ENCODE measurements around the gene DPPA5. TPM values are rescaled to one million over a fixed set of nuclear protein-coding genes. Genes with fewer than 3 reads are reported as not detected.

Gene DPPA5
- total and polyA plus RNA-seq, 9 of the 15 experiments (the other 6 are each of a cell fraction or from before 2014, with no cell fraction given), result not detected

DNA sequence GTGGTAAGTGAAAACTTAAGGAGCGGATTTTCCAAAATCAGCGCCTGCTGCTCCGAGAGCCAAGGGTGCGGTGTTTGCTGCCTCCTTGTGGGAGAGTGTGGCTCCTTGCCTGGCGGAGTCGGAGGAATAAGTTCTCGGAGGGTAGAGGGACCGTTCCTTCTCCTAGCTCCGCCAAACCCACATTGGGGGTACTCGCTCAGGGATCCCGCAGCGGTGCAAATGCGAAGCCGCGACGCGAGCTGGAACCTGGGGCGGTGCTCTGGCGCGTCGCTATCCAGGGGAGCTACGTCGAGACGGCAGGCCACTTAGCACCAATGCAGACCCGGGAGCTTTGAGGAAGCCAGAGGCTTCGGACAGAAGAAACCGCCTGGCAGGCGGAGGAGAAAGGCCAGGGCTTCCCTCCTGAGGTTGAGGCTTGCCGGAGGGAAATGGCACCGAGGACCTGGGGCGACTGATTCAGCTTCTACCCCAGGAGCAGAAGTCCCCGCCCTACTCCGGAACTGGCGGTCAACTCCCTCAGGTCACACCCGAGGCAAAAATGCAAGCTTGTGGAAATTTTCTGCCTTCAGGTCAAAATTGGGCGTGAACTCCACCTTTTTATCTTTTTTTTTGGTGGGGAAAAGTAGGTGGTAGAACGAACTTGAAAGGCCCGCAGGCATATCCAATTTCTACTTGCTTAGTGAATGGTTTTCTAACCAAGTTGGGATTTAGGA is 34.9 kb upstream of the DPPA5 start (continued):
- TF ChIP-seq SAFB2 (IDR thresholded peaks at IDR 0.05; ENCODE audit: borderline replicate concordance, low read depth, low read length, severe bottlenecking) (no peak), ZNF77 (CRISPR knock-in tag; IDR thresholded peaks at IDR 0.05) (no peak), GTF2A2 (tag; IDR thresholded peaks at IDR 0.05) (no peak), PHB2 (IDR thresholded peaks at IDR 0.05; ENCODE audit: low read depth) (no peak), U2AF2 (optimal IDR thresholded peaks at IDR 0.05; ENCODE audit: low read depth, low read length) (no peak), HNRNPUL1 (IDR thresholded peaks at IDR 0.05; ENCODE audit: low read length) (no peak), POLR3G (IDR thresholded peaks at IDR 0.05; ENCODE audit: extremely low read depth, insufficient read length, insufficient replicate concordance) (no peak), CBX2 (IDR thresholded peaks at IDR 0.05; ENCODE audit: insufficient read depth, low read length, poor library complexity, severe bottlenecking) (no peak), CBX8 (IDR thresholded peaks at IDR 0.05; ENCODE audit: borderline replicate concordance, extremely low read depth, low read depth, low read length, poor library complexity, severe bottlenecking) (no peak), RHOXF2B (CRISPR knock-in tag; conservative IDR thresholded peaks at IDR 0.05) (no peak), RBM15 (IDR thresholded peaks at IDR 0.05; ENCODE audit: insufficient read depth, low read length) (no peak), ZNF695 (CRISPR knock-in tag; IDR thresholded peaks at IDR 0.05) (no peak), GATA2 (CRISPR knock-in tag; IDR thresholded peaks at IDR 0.05) (no peak), NR2C2 (CRISPR knock-in tag; IDR thresholded peaks at IDR 0.05) (no peak), NR2C2 (tag; IDR thresholded peaks at IDR 0.05) (peak; percentile 80), KLF1 (tag; IDR thresholded peaks at IDR 0.05) (peak; percentile 99), BCL6 (CRISPR knock-in tag; IDR thresholded peaks at IDR 0.05) (no peak), GABPA (tag; conservative IDR thresholded peaks at IDR 0.05; ENCODE audit: low read depth) (no peak; the same call in 1 of the 2 replicates), ZC3H8 (IDR thresholded peaks at IDR 0.05) (no peak), TCFL5 (CRISPR knock-in tag; conservative IDR thresholded peaks at IDR 0.05) (no peak)
- TF ChIP-seq, protein P1, sequence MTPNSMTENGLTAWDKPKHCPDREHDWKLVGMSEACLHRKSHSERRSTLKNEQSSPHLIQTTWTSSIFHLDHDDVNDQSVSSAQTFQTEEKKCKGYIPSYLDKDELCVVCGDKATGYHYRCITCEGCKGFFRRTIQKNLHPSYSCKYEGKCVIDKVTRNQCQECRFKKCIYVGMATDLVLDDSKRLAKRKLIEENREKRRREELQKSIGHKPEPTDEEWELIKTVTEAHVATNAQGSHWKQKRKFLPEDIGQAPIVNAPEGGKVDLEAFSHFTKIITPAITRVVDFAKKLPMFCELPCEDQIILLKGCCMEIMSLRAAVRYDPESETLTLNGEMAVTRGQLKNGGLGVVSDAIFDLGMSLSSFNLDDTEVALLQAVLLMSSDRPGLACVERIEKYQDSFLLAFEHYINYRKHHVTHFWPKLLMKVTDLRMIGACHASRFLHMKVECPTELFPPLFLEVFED (CRISPR knock-in tag; conservative IDR thresholded peaks at IDR 0.05), result no peak
- TF ChIP-seq, protein P2, sequence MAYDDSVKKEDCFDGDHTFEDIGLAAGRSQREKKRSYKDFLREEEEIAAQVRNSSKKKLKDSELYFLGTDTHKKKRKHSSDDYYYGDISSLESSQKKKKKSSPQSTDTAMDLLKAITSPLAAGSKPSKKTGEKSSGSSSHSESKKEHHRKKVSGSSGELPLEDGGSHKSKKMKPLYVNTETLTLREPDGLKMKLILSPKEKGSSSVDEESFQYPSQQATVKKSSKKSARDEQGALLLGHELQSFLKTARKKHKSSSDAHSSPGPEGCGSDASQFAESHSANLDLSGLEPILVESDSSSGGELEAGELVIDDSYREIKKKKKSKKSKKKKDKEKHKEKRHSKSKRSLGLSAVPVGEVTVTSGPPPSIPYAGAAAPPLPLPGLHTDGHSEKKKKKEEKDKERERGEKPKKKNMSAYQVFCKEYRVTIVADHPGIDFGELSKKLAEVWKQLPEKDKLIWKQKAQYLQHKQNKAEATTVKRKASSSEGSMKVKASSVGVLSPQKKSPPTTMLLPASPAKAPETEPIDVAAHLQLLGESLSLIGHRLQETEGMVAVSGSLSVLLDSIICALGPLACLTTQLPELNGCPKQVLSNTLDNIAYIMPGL (CRISPR knock-in tag; IDR thresholded peaks at IDR 0.05), result no peak
- TF ChIP-seq, protein P3, sequence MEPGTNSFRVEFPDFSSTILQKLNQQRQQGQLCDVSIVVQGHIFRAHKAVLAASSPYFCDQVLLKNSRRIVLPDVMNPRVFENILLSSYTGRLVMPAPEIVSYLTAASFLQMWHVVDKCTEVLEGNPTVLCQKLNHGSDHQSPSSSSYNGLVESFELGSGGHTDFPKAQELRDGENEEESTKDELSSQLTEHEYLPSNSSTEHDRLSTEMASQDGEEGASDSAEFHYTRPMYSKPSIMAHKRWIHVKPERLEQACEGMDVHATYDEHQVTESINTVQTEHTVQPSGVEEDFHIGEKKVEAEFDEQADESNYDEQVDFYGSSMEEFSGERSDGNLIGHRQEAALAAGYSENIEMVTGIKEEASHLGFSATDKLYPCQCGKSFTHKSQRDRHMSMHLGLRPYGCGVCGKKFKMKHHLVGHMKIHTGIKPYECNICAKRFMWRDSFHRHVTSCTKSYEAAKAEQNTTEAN (CRISPR knock-in tag; IDR thresholded peaks at IDR 0.05), result no peak
- TF ChIP-seq, protein P4, sequence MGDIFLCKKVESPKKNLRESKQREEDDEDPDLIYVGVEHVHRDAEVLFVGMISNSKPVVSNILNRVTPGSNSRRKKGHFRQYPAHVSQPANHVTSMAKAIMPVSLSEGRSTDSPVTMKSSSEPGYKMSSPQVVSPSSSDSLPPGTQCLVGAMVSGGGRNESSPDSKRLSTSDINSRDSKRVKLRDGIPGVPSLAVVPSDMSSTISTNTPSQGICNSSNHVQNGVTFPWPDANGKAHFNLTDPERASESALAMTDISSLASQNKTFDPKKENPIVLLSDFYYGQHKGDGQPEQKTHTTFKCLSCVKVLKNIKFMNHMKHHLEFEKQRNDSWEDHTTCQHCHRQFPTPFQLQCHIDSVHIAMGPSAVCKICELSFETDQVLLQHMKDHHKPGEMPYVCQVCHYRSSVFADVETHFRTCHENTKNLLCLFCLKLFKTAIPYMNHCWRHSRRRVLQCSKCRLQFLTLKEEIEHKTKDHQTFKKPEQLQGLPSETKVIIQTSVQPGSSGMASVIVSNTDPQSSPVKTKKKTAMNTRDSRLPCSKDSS (IDR thresholded peaks at IDR 0.05; ENCODE audit: low read depth, partially characterized antibody), result no peak

Measured in K562 (cell line).